ENCODE results near the gene RPL41. TPM values are rescaled to one million over a fixed set of nuclear protein-coding genes. Genes with fewer than 3 reads are reported as not detected.
"Not testable (repeated sequence)": the region's sequence is repeated elsewhere in the genome, so short reads cannot be mapped to it uniquely, and the experiment has no call there.

The RPL41 gene
- total RNA-seq, 1 donor from 2014 or later = 4,478 TPM

DNA sequence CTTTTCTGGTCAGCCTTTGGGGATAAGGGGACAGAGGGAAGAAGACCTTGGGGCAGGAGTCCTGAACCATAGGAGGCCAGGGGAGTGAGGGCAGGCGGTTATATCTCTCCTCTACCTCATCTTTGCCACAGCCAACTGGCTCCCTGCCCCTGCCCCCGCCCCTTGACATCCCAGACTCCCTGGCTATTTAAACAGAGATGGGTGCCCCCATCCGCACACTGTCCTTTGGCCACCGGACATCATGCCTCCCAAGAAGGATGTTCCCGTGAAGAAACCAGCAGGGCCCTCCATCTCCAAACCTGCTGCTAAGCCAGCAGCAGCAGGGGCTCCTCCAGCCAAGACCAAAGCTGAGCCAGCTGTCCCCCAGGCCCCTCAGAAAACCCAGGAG is 37.2 kb downstream of the RPL41 start:
- peak overlapping the region; percentile 98 for H3K4me3 Mint-ChIP-seq
- H3K27ac Mint-ChIP-seq (ENCODE audit: unreplicated experiment) = no peak overlapping the region
- TF ChIP-seq, protein P1, sequence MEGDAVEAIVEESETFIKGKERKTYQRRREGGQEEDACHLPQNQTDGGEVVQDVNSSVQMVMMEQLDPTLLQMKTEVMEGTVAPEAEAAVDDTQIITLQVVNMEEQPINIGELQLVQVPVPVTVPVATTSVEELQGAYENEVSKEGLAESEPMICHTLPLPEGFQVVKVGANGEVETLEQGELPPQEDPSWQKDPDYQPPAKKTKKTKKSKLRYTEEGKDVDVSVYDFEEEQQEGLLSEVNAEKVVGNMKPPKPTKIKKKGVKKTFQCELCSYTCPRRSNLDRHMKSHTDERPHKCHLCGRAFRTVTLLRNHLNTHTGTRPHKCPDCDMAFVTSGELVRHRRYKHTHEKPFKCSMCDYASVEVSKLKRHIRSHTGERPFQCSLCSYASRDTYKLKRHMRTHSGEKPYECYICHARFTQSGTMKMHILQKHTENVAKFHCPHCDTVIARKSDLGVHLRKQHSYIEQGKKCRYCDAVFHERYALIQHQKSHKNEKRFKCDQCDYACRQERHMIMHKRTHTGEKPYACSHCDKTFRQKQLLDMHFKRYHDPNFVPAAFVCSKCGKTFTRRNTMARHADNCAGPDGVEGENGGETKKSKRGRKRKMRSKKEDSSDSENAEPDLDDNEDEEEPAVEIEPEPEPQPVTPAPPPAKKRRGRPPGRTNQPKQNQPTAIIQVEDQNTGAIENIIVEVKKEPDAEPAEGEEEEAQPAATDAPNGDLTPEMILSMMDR (conservative IDR thresholded peaks at IDR 0.05) = no peak
- no peak for DNase-seq (ENCODE audit: low read depth, low spot score)
- no peaks in the 10 kb centered on the region for H3K9me3 Mint-ChIP-seq
- H3K27me3 Mint-ChIP-seq (ENCODE audit: low read depth) = peaks cover 3% of the 10 kb centered on the region
- H3K4me1 Mint-ChIP-seq = peaks cover 60% of the 10 kb centered on the region
- H3K36me3 Mint-ChIP-seq (ENCODE audit: low read depth) = peaks cover 10% of the 10 kb centered on the region

DNA sequence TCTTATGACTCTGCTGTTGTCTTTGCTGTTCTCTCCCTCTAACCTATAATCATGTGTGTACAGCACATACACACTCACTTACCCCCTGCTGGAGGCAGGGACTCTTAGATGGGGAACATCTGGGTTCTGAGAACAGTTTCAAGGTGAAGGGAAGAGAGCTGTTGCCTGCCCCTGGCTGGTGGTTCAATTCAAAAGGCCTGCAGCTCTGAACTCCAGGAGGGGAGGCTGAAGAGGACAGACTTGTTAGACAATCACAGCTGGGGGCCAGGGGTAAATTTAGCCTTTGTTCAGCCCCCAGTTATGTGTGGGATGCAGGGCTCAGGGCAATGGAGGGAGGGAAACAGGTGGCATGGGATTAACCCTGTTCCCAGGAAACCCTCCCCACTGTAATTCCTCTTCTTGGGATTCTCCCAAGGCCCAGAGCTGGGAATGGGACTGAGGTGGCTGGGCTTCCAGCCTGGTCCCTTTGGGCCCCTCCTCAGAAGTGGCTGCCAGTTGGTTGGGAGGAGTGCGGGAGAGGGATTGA is 37.9 kb downstream of the RPL41 start:
- peaks cover 7% of the 10 kb centered on the region for H3K27me3 Mint-ChIP-seq (ENCODE audit: low read depth)
- H3K36me3 Mint-ChIP-seq (ENCODE audit: low read depth) = peaks cover 17% of the 10 kb centered on the region
- H3K4me3 Mint-ChIP-seq = peak overlapping the region; percentile 98
- TF ChIP-seq, protein P1 (conservative IDR thresholded peaks at IDR 0.05) = no peak
- H3K27ac Mint-ChIP-seq (ENCODE audit: unreplicated experiment) = no peak overlapping the region
- no peaks in the 10 kb centered on the region for H3K9me3 Mint-ChIP-seq
- DNase-seq (ENCODE audit: low read depth, low spot score) = no peak
- H3K4me1 Mint-ChIP-seq = peaks cover 67% of the 10 kb centered on the region

- H3K27me3 Mint-ChIP-seq (ENCODE audit: low read depth) = peaks cover 8% of the 10 kb centered on the region
- peaks cover 17% of the 10 kb centered on the region for H3K36me3 Mint-ChIP-seq (ENCODE audit: low read depth)
- DNase-seq (ENCODE audit: low read depth, low spot score) = no peak
- H3K4me1 Mint-ChIP-seq = peaks cover 72% of the 10 kb centered on the region
- H3K4me3 Mint-ChIP-seq = peak overlapping the region; percentile 75
- no peaks in the 10 kb centered on the region for H3K9me3 Mint-ChIP-seq
- TF ChIP-seq, protein P1 (conservative IDR thresholded peaks at IDR 0.05) = no peak
- H3K27ac Mint-ChIP-seq (ENCODE audit: unreplicated experiment) = no peak overlapping the region
Measured at GRCh38 chr12:56154818-56155217, 38.4 kb downstream of the RPL41 start.

GRCh38 chr12:56155256-56155845 is 38.9 kb downstream of the RPL41 start:
- TF ChIP-seq, protein P1 (conservative IDR thresholded peaks at IDR 0.05) = no peak
- H3K4me1 Mint-ChIP-seq = peaks cover 77% of the 10 kb centered on the region
- peak overlapping the region; percentile 75 for H3K4me3 Mint-ChIP-seq
- H3K27me3 Mint-ChIP-seq (ENCODE audit: low read depth) = peaks cover 8% of the 10 kb centered on the region
- no peaks in the 10 kb centered on the region for H3K9me3 Mint-ChIP-seq
- peaks cover 22% of the 10 kb centered on the region for H3K36me3 Mint-ChIP-seq (ENCODE audit: low read depth)
- H3K27ac Mint-ChIP-seq (ENCODE audit: unreplicated experiment) = peak overlapping the region; percentile 60
- DNase-seq (ENCODE audit: low read depth, low spot score) = no peak

- peak overlapping the region; percentile 99 for H3K27ac Mint-ChIP-seq (ENCODE audit: unreplicated experiment)
- not testable (repeated sequence) for DNase-seq (ENCODE audit: low read depth, low spot score); H3K27me3 Mint-ChIP-seq (ENCODE audit: low read depth); H3K9me3 Mint-ChIP-seq
- H3K36me3 Mint-ChIP-seq (ENCODE audit: low read depth) = peaks cover 28% of the 10 kb centered on the region
- peaks cover 82% of the 10 kb centered on the region for H3K4me1 Mint-ChIP-seq
- peak overlapping the region; percentile 95 for H3K4me3 Mint-ChIP-seq
Measured at GRCh38 chr12:56156464-56157200, 40.2 kb downstream of the RPL41 start.

All from neural crest cell (in vitro differentiated cells).